HAP-1 (cell line): ENCODE data around the gene FN1.
A peak's percentile ranks its signal among the peaks of the same experiment; 100 is the strongest.

Experiments used
- DNase-seq, 2 experiments: peaks; one replicate each; pipeline ENCODE4 v3.0.0-alpha.2; 2016 to 2020; ENCODE audit warnings: low spot score in 2 of 2
- H3K27me3 ChIP-seq: fragments of 250-450 bp; sonication (Bioruptor Pico); 2 replicates; pipeline ENCODE4 v1.5.1; 2020; ENCODE audit warnings: low read depth, mild to moderate bottlenecking, moderate library complexity
- H3K36me3 ChIP-seq: fragments of 250-450 bp; sonication (Bioruptor Pico); replicated peaks from 2 replicates; pipeline ENCODE4 v1.5.1; 2020; ENCODE audit warnings: mild to moderate bottlenecking
- H3K4me1 ChIP-seq: fragments of 250-450 bp; sonication (Bioruptor Pico); 2 replicates; pipeline ENCODE4 v1.5.1; 2020; ENCODE audit warnings: mild to moderate bottlenecking
- H3K4me3 ChIP-seq: fragments of 250-450 bp; sonication (Bioruptor Pico); 2 replicates; pipeline ENCODE4 v1.5.1; 2020; ENCODE audit warnings: mild to moderate bottlenecking, moderate library complexity
- H3K9me3 ChIP-seq: fragments of 250-450 bp; sonication (Bioruptor Pico); 2 replicates; pipeline ENCODE4 v1.5.1; 2020; ENCODE audit warnings: mild to moderate bottlenecking, moderate library complexity
- in situ Hi-C: fragments of 300-500 bp; cut with MboI; formaldehyde crosslinking; loops from 3 replicates; pipeline ENCODE4 v1.14.3; 2020; ENCODE audit warnings: low sequenced_read_pairs, inconsistent platforms, mixed read lengths

Gene FN1

GRCh38 chr2:215435870-215436704 is at the start of gene FN1:
Gene FN1, minus strand, starts transcription at chr2:215436068. Its CDS starts 266 bp downstream, at chr2:215435802.
- H3K4me3 ChIP-seq, result peak within 1 kb of the TSS; percentile 60
- H3K9me3 ChIP-seq, result no peaks in the 10 kb centered on the region
- H3K36me3 ChIP-seq, result no peaks in the 10 kb centered on the region; the same call in 1 of the 2 replicates
- DNase-seq, result peak; percentile 76 to 93
- peaks cover 4% of the 10 kb centered on the region; the same call in 1 of the 2 replicates for H3K4me1 ChIP-seq
- in situ Hi-C loops, result no loop called here
- peaks cover 19% of the 10 kb centered on the region for H3K27me3 ChIP-seq

GRCh38 chr2:215485032-215485431 is 49.2 kb upstream of the FN1 start:
- DNase-seq, result no peak
- in situ Hi-C loops, result no loop called here
- Histone ChIP-seq H3K4me1 (no peaks in the 10 kb centered on the region), H3K4me3 (no peak overlapping the region), H3K27me3 (peaks cover 6% of the 10 kb centered on the region; the same call in 1 of the 2 replicates), H3K9me3 (no peaks in the 10 kb centered on the region), H3K36me3 (no peaks in the 10 kb centered on the region)

- DNase-seq, result no peak
- Histone ChIP-seq H3K27me3 (peaks cover 6% of the 10 kb centered on the region; the same call in 1 of the 2 replicates), H3K36me3 (no peaks in the 10 kb centered on the region), H3K4me1 (no peaks in the 10 kb centered on the region), H3K4me3 (no peak overlapping the region), H3K9me3 (no peaks in the 10 kb centered on the region)
- in situ Hi-C loops, result no loop called here
Observed at GRCh38 chr2:215484570-215484969, 48.7 kb upstream of the FN1 start.

- H3K4me3 ChIP-seq, result no peak overlapping the region
- no peaks in the 10 kb centered on the region for H3K4me1 ChIP-seq
- H3K27me3 ChIP-seq, result peaks cover 6% of the 10 kb centered on the region; the same call in 1 of the 2 replicates
- no peaks in the 10 kb centered on the region for H3K36me3 ChIP-seq
- H3K9me3 ChIP-seq, result no peaks in the 10 kb centered on the region
- in situ Hi-C loops, result no loop called here
- DNase-seq, result no peak
Observed at GRCh38 chr2:215483431-215483830, 47.6 kb upstream of the FN1 start.

- Histone ChIP-seq H3K9me3 (no peaks in the 10 kb centered on the region), H3K4me1 (no peaks in the 10 kb centered on the region), H3K4me3 (no peak overlapping the region), H3K36me3 (no peaks in the 10 kb centered on the region), H3K27me3 (peaks cover 11% of the 10 kb centered on the region)
- DNase-seq, result no peak
- in situ Hi-C loops, result no loop called here
Observed at GRCh38 chr2:215479536-215480240, 43.8 kb upstream of the FN1 start.

- H3K4me1 ChIP-seq, result no peaks in the 10 kb centered on the region
- no peak overlapping the region for H3K4me3 ChIP-seq
- no peak for DNase-seq
- H3K9me3 ChIP-seq, result no peaks in the 10 kb centered on the region
- H3K27me3 ChIP-seq, result peaks cover 7% of the 10 kb centered on the region
- in situ Hi-C loops, result no loop called here
- H3K36me3 ChIP-seq, result no peaks in the 10 kb centered on the region
Observed at GRCh38 chr2:215479121-215479520, 43.3 kb upstream of the FN1 start.

- no peaks in the 10 kb centered on the region for H3K9me3 ChIP-seq
- H3K36me3 ChIP-seq, result no peaks in the 10 kb centered on the region
- no peak overlapping the region for H3K4me3 ChIP-seq
- no peak for DNase-seq
- peaks cover 6% of the 10 kb centered on the region; the same call in 1 of the 2 replicates for H3K27me3 ChIP-seq
- in situ Hi-C loops, result no loop called here
- H3K4me1 ChIP-seq, result no peaks in the 10 kb centered on the region
Observed at GRCh38 chr2:215476424-215476823, 40.6 kb upstream of the FN1 start.

GRCh38 chr2:215466097-215466909 is 30.4 kb upstream of the FN1 start:
- DNase-seq, result no peak
- no peaks in the 10 kb centered on the region for H3K36me3 ChIP-seq
- H3K4me1 ChIP-seq, result no peaks in the 10 kb centered on the region
- in situ Hi-C loops, result no loop called here
- no peaks in the 10 kb centered on the region for H3K9me3 ChIP-seq
- H3K27me3 ChIP-seq, result no peaks in the 10 kb centered on the region; the same call in 1 of the 2 replicates
- H3K4me3 ChIP-seq, result no peak overlapping the region

GRCh38 chr2:215465256-215465655 is 29.4 kb upstream of the FN1 start:
- in situ Hi-C loops, result no loop called here
- no peak for DNase-seq
- no peak overlapping the region for H3K4me3 ChIP-seq
- no peaks in the 10 kb centered on the region for H3K36me3 ChIP-seq
- H3K27me3 ChIP-seq, result peaks cover 8% of the 10 kb centered on the region; the same call in 1 of the 2 replicates
- no peaks in the 10 kb centered on the region for H3K9me3 ChIP-seq
- no peaks in the 10 kb centered on the region for H3K4me1 ChIP-seq

GRCh38 chr2:215461836-215462532 is 26.1 kb upstream of the FN1 start:
- no peaks in the 10 kb centered on the region for H3K36me3 ChIP-seq
- in situ Hi-C loops, result no loop called here
- DNase-seq, result no peak

GRCh38 chr2:215460682-215461382 is 25.0 kb upstream of the FN1 start:
- in situ Hi-C loops, result no loop called here
- Histone ChIP-seq H3K4me3 (no peak overlapping the region), H3K36me3 (no peaks in the 10 kb centered on the region), H3K27me3 (peaks cover 19% of the 10 kb centered on the region), H3K4me1 (no peaks in the 10 kb centered on the region), H3K9me3 (no peaks in the 10 kb centered on the region)
- DNase-seq, result no peak

More at GRCh38 chr2:215461836-215462532, 26.1 kb upstream of the FN1 start:
- Histone ChIP-seq H3K4me3 (no peak overlapping the region), H3K27me3 (peaks cover 19% of the 10 kb centered on the region), H3K9me3 (no peaks in the 10 kb centered on the region), H3K4me1 (no peaks in the 10 kb centered on the region)

GRCh38 chr2:215455958-215456357 is 20.1 kb upstream of the FN1 start:
- no peaks in the 10 kb centered on the region for H3K4me1 ChIP-seq
- peaks cover 16% of the 10 kb centered on the region for H3K27me3 ChIP-seq
- DNase-seq, result no peak
- H3K4me3 ChIP-seq, result no peak overlapping the region
- H3K9me3 ChIP-seq, result no peaks in the 10 kb centered on the region
- no peaks in the 10 kb centered on the region for H3K36me3 ChIP-seq
- in situ Hi-C loops, result no loop called here
